ENCODE data around the gene SLC66A2.

Gene SLC66A2

GRCh38 chr18:79905993-79906392, 45.5 kb downstream of the SLC66A2 start:
- Histone ChIP-seq H3K27me3 (ENCODE audit: insufficient read depth, low read length) (no peaks in the 10 kb centered on the region), H3K9me3 (ENCODE audit: low read length) (no peaks in the 10 kb centered on the region), H3F3A (ENCODE audit: insufficient read depth, low read length) (no peaks in the 10 kb centered on the region), H3K4me2 (ENCODE audit: low read length) (no peak overlapping the region), H3K4me1 (ENCODE audit: insufficient read depth, low read length, severe bottlenecking) (no peaks in the 10 kb centered on the region), H3K79me2 (ENCODE audit: insufficient read depth, low read length) (no peaks in the 10 kb centered on the region), H4K20me1 (ENCODE audit: insufficient read depth, low read length) (no peaks in the 10 kb centered on the region), H3K36me3 (ENCODE audit: insufficient read depth, low read length) (peaks cover 8% of the 10 kb centered on the region; the same call in 1 of the 2 replicates), H2AFZ (ENCODE audit: low read length) (no peak overlapping the region), H3K9me2 (ENCODE audit: low read depth, low read length) (no peaks in the 10 kb centered on the region), H3K27ac (ENCODE audit: low read depth, low read length, poor library complexity, severe bottlenecking) (no peak overlapping the region), H3K9ac (ENCODE audit: low read length) (no peak overlapping the region), H3K4me3 (ENCODE audit: low read depth, low read length, poor library complexity, severe bottlenecking) (no peak overlapping the region)
- no peak for TF ChIP-seq EZH2 (IDR thresholded peaks at IDR 0.05; ENCODE audit: borderline replicate concordance, low read length)
- no peak for TF ChIP-seq CTCF (IDR thresholded peaks at IDR 0.05; ENCODE audit: low read length)

- no peaks in the 10 kb centered on the region for H4K20me1 ChIP-seq (ENCODE audit: insufficient read depth, low read length)
- TF ChIP-seq CTCF (IDR thresholded peaks at IDR 0.05; ENCODE audit: low read length), result no peak
Measured at GRCh38 chr18:79905389-79905911, 46.0 kb downstream of the SLC66A2 start.

GRCh38 chr18:79904357-79905147, 46.9 kb downstream of the SLC66A2 start:
- H3F3A ChIP-seq (ENCODE audit: insufficient read depth, low read length), result no peaks in the 10 kb centered on the region
- no peaks in the 10 kb centered on the region for H3K79me2 ChIP-seq (ENCODE audit: insufficient read depth, low read length)
- H3K4me2 ChIP-seq (ENCODE audit: low read length), result no peak overlapping the region
- no peak for TF ChIP-seq CTCF (IDR thresholded peaks at IDR 0.05; ENCODE audit: low read length)
- TF ChIP-seq EZH2 (IDR thresholded peaks at IDR 0.05; ENCODE audit: borderline replicate concordance, low read length), result no peak
- H3K4me3 ChIP-seq (ENCODE audit: low read depth, low read length, poor library complexity, severe bottlenecking), result no peak overlapping the region
- H3K9ac ChIP-seq (ENCODE audit: low read length), result no peak overlapping the region
- no peaks in the 10 kb centered on the region for H3K9me3 ChIP-seq (ENCODE audit: low read length)
- H3K9me2 ChIP-seq (ENCODE audit: low read depth, low read length), result no peaks in the 10 kb centered on the region
- H3K27ac ChIP-seq (ENCODE audit: low read depth, low read length, poor library complexity, severe bottlenecking), result no peak overlapping the region
- no peaks in the 10 kb centered on the region for H3K27me3 ChIP-seq (ENCODE audit: insufficient read depth, low read length)
- H3K4me1 ChIP-seq (ENCODE audit: insufficient read depth, low read length, severe bottlenecking), result no peaks in the 10 kb centered on the region
- H4K20me1 ChIP-seq (ENCODE audit: insufficient read depth, low read length), result no peaks in the 10 kb centered on the region
- peaks cover 8% of the 10 kb centered on the region; the same call in 1 of the 2 replicates for H3K36me3 ChIP-seq (ENCODE audit: insufficient read depth, low read length)
- H2AFZ ChIP-seq (ENCODE audit: low read length), result no peak overlapping the region

More at GRCh38 chr18:79905389-79905911, 46.0 kb downstream of the SLC66A2 start:
- Histone ChIP-seq H3K9me2 (ENCODE audit: low read depth, low read length) (no peaks in the 10 kb centered on the region), H3K27ac (ENCODE audit: low read depth, low read length, poor library complexity, severe bottlenecking) (no peak overlapping the region), H3K79me2 (ENCODE audit: insufficient read depth, low read length) (no peaks in the 10 kb centered on the region), H3K4me2 (ENCODE audit: low read length) (no peak overlapping the region), H3F3A (ENCODE audit: insufficient read depth, low read length) (no peaks in the 10 kb centered on the region), H3K36me3 (ENCODE audit: insufficient read depth, low read length) (peaks cover 8% of the 10 kb centered on the region; the same call in 1 of the 2 replicates), H3K9ac (ENCODE audit: low read length) (no peak overlapping the region), H3K27me3 (ENCODE audit: insufficient read depth, low read length) (no peaks in the 10 kb centered on the region), H3K9me3 (ENCODE audit: low read length) (no peaks in the 10 kb centered on the region), H3K4me3 (ENCODE audit: low read depth, low read length, poor library complexity, severe bottlenecking) (no peak overlapping the region), H3K4me1 (ENCODE audit: insufficient read depth, low read length, severe bottlenecking) (no peaks in the 10 kb centered on the region), H2AFZ (ENCODE audit: low read length) (no peak overlapping the region)
